ENCODE data around the gene MPP3.

- no peak for TF ChIP-seq CTCF (IDR thresholded peaks at IDR 0.05)
- TF ChIP-seq EZH2 (IDR thresholded peaks at IDR 0.05; ENCODE audit: borderline replicate concordance, insufficient read depth, low read depth, low read length, poor library complexity, severe bottlenecking): no peak
Observed at GRCh38 chr17:43784068-43784467, 48.9 kb downstream of the MPP3 start.
